HEK293T (cell line): Measurements from ENCODE around the gene CHRNE.

Experiments used
- CTCF ChIA-PET: fragments of 350-600 bp; formaldehyde crosslinking; extraction: SDS; loops from one replicate; lab custom pipeline; 2021; ENCODE audit warnings: antibody characterized with exemption, inconsistent platforms; lab: Yijun Ruan, JAX
- POLR2A ChIA-PET: fragments of 350-600 bp; formaldehyde crosslinking; extraction: SDS; loops from one replicate; lab custom pipeline; 2020; ENCODE audit warnings: antibody characterized with exemption, inconsistent platforms; lab: Yijun Ruan, JAX
- DNase-seq: peaks from one replicate; pipeline ENCODE4 v3.0.0; 2012; ENCODE audit warnings: mixed read lengths; ENCODE audit errors: extremely low spot score
- ARNT ChIP-seq: fragments of 450-650 bp; IDR thresholded peaks from 2 replicates; pipeline ENCODE4 v1.6.1; 2017; ENCODE audit warnings: mild to moderate bottlenecking
- BHLHE40 ChIP-seq: fragments of 450-650 bp; IDR thresholded peaks from 2 replicates; pipeline ENCODE4 v1.6.1; 2016; ENCODE audit warnings: mild to moderate bottlenecking, moderate library complexity, borderline replicate concordance
- CTBP1 ChIP-seq: fragments of 450-650 bp; IDR thresholded peaks from 2 replicates; pipeline ENCODE4 v1.6.1; 2016; ENCODE audit warnings: borderline replicate concordance
- ELF4 ChIP-seq: fragments of 450-650 bp; IDR thresholded peaks from 2 replicates; pipeline ENCODE4 v1.6.1; 2017; ENCODE audit warnings: antibody characterized with exemption
- FOXA1 ChIP-seq: fragments of 450-650 bp; IDR thresholded peaks from 2 replicates; pipeline ENCODE4 v1.6.1; 2016; ENCODE audit warnings: mild to moderate bottlenecking
- FOXK2 ChIP-seq: fragments of 450-650 bp; IDR thresholded peaks from 2 replicates; pipeline ENCODE4 v1.6.1; 2016; ENCODE audit warnings: mild to moderate bottlenecking
- FOXM1 ChIP-seq: fragments of 450-650 bp; IDR thresholded peaks from 2 replicates; pipeline ENCODE4 v1.6.1; 2017; ENCODE audit warnings: mild to moderate bottlenecking, borderline replicate concordance
- HDGF ChIP-seq: fragments of 450-650 bp; IDR thresholded peaks from 2 replicates; pipeline ENCODE4 v1.6.1; 2017; ENCODE audit warnings: antibody characterized with exemption, borderline replicate concordance
- L3MBTL2 ChIP-seq: fragments of 450-650 bp; conservative IDR thresholded peaks from 2 replicates; pipeline ENCODE4 v1.6.1; 2016; ENCODE audit warnings: mild to moderate bottlenecking
- LEF1 ChIP-seq: fragments of 450-650 bp; IDR thresholded peaks from 2 replicates; pipeline ENCODE4 v1.6.1; 2017; ENCODE audit warnings: mild to moderate bottlenecking, borderline replicate concordance
- NFRKB ChIP-seq: fragments of 450-650 bp; IDR thresholded peaks from 2 replicates; pipeline ENCODE4 v1.6.1; 2016; ENCODE audit warnings: mild to moderate bottlenecking, moderate library complexity
- SP1 ChIP-seq: fragments of 450-650 bp; IDR thresholded peaks from 2 replicates; pipeline ENCODE4 v1.6.1; 2017
- SUZ12 ChIP-seq: fragments of 450-650 bp; IDR thresholded peaks from 2 replicates; pipeline ENCODE4 v1.6.1; 2016; ENCODE audit warnings: mild to moderate bottlenecking
- TARDBP ChIP-seq: fragments of 450-650 bp; IDR thresholded peaks from 2 replicates; pipeline ENCODE4 v1.6.1; 2016
- ZNF384 ChIP-seq: fragments of 450-650 bp; IDR thresholded peaks from 2 replicates; pipeline ENCODE4 v1.6.1; 2016
- TF ChIP-seq, protein P1 (sequence below): fragments of 450-650 bp; IDR thresholded peaks from 2 replicates; pipeline ENCODE4 v1.6.1; 2016

CHRNE gene

DNA sequence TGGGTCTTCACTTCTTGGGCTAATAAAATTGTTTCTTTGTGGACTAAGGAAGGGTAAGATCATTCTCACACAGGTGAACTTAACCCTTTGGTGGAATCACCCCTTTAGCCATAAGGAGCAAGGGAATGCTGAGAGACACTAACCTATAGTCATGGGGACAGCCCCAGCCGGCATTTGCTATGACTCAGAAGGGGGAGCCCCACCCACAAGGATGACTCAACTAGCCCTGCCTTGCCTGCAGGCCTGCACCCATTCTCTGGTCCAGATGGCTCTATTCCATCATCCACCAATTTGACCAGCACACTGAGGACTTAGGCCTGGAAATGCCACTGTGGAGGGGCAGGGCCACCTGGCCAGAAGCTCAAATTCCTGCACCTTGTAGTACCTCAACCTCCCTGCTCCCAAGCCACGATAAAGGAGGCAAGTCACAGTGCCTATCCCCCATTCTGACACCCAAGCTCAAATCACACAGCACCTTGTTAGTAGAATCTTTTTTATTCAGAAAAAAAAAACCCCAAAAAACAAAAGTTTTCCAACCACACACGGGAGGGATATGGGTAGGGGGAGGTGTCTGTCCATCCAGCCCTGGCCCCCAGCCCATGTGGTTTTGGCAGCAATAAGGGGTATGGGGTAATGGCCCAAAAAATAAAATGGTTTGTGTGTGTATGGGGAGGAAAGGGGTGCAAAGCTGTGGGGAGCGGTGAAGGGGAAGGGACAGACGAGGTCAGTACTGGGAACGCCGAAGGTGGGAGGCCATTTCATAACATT, 42.5 kb upstream of the CHRNE start:
- ChIA-PET CTCF (interaction anchor here (1.0 to 1.5 kb wide), 2 partner anchors 42 kb away, joined by 3 read pairs; partner anchors contain the start of genes CAMTA2 and CHRNE), POLR2A (interaction anchor here (1.5 to 3.6 kb wide), 3 partner anchors 20 to 36 kb away, joined by 3 to 14 read pairs (median 7); partner anchors contain the start of gene SPAG7)
- no peak for DNase-seq
- no peak for TF ChIP-seq L3MBTL2
- TF ChIP-seq LEF1: no peak
- peak; percentile 9; the same call in 1 of the 2 replicates for TF ChIP-seq ELF4
- no peak for TF ChIP-seq CTBP1
- TF ChIP-seq HDGF: no peak

DNA sequence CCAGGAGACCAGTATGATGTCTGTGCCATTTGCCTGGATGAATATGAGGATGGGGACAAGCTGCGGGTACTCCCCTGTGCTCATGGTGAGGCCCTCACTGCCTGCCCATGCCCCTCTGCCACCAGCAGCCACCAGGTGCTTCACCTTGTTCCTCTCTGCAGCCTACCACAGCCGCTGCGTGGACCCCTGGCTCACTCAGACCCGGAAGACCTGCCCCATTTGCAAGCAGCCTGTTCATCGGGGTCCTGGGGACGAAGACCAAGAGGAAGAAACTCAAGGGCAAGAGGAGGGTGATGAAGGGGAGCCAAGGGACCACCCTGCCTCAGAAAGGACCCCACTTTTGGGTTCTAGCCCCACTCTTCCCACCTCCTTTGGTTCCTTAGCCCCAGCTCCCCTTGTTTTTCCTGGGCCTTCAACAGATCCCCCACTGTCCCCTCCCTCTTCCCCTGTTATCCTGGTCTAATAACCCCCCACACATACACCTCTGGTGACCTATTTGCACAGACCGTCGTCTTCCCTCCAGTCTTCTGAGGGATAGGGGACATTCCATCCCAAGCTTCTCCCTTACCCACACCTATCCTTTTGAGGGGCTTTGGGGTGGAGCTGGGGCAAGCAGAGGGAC, 41.8 kb upstream of the CHRNE start:
- DNase-seq: no peak
- CTCF ChIA-PET: interaction anchor here (1.0 kb wide), 1 partner anchor 43 kb away, joined by 3 read pairs; the partner anchor contains the start of gene CAMTA2
- TF ChIP-seq ZNF384 (no peak), LEF1 (no peak), FOXM1 (no peak), CTBP1 (no peak), FOXA1 (no peak), TARDBP (no peak), HDGF (no peak), ARNT (no peak), FOXK2 (no peak), SUZ12 (no peak), L3MBTL2 (no peak), SP1 (no peak)
- POLR2A ChIA-PET: interaction anchor here (1.5 to 3.6 kb wide), 2 partner anchors 21 to 23 kb away, joined by 3 to 14 read pairs; partner anchors contain the start of gene SPAG7

DNA sequence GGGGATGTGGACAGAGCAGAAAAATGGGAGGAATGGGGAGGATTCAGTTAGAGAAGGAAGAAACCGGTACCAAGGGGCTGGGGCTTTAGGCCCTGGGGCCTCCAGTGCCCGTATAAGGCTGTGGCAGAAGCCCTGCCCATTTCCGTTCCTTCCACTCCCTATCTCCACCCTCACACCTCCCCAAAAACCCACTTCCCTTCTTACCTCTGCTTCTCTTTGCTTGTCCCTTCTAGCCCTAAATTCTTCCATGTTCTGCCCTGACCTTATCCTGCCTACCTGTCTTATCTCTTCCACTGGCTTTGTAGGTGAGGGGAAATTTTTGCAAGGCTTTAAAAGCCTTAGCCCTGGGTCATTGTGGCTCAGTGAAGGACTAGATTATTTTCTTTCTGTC, 41.3 kb upstream of the CHRNE start:
- ChIA-PET CTCF (no interaction called here), POLR2A (interaction anchor here (1.5 to 3.6 kb wide), 2 partner anchors 22 to 23 kb away, joined by 3 to 14 read pairs; partner anchors contain the start of gene SPAG7)
- TF ChIP-seq NFRKB (no peak), BHLHE40 (no peak), CTBP1 (no peak), LEF1 (no peak), FOXM1 (no peak), HDGF (no peak), SP1 (no peak), L3MBTL2 (no peak), FOXK2 (no peak), TARDBP (no peak), ARNT (no peak), FOXA1 (no peak), ZNF384 (no peak)
- TF ChIP-seq, protein P1, sequence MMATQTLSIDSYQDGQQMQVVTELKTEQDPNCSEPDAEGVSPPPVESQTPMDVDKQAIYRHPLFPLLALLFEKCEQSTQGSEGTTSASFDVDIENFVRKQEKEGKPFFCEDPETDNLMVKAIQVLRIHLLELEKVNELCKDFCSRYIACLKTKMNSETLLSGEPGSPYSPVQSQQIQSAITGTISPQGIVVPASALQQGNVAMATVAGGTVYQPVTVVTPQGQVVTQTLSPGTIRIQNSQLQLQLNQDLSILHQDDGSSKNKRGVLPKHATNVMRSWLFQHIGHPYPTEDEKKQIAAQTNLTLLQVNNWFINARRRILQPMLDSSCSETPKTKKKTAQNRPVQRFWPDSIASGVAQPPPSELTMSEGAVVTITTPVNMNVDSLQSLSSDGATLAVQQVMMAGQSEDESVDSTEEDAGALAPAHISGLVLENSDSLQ: no peak
- no peak for DNase-seq

DNA sequence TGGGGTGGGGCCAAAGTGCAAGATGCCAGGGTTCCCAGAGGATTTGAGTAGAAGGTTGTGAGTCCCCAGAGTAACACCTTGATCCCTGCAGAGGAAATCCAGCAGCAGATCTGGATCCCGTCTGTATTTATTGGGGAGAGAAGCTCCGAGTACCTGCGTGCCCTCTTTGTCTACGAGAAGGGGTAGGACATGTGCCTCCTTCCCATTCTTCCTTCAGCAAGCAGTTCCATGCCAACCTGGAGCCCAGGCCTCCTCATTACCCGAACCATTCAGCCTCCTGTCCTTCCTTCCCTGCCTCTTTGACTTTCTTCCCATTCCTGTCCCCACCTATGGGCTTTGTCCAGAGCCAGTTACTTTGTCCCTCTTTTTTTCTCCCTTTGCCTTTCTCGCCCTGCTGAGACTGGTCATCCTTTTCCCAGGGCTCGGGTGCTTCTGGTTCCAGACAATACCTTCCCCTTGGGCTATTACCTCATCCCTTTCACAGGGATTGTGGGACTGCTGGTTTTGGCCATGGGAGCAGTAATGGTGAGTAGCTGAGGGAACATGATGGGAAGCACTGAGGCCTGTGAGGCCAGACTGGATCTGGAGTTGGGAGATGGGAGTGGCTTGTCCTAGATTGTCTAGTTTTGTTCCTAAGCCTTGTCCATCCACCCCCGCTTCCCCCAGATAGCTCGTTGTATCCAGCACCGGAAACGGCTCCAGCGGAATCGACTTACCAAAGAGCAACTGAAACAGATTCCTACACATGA, 40.0 kb upstream of the CHRNE start:
- no peak for DNase-seq
- CTCF ChIA-PET: no interaction called here
- POLR2A ChIA-PET: interaction anchor here (3.6 kb wide), 1 partner anchor 24 kb away, joined by 14 read pairs; the partner anchor contains the start of gene SPAG7
- TF ChIP-seq FOXK2 (no peak), ZNF384 (no peak), HDGF (no peak), NFRKB (no peak), SP1 (no peak), SUZ12 (no peak), BHLHE40 (no peak), CTBP1 (no peak), TARDBP (no peak), ELF4 (no peak), FOXA1 (no peak), L3MBTL2 (no peak), ARNT (no peak), FOXM1 (no peak), LEF1 (no peak)
- TF ChIP-seq, protein P1: no peak

DNA sequence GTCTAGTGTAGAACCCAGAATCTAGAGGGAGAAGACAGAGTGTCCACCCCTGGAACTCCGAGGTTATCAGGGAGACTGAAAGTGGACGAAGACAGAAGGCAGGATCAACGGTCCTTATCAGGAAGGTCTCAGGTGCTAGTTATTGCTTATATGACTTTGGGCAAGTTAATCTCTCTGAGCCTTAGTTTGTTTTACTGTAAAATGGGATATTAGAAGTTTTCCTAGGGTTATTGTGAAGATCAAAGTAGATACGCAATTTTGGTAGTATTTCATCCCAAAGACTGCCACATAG, 38.4 kb upstream of the CHRNE start:
- ChIA-PET POLR2A (interaction anchor here (3.1 kb wide), 1 partner anchor 26 kb away, joined by 84 read pairs; the partner anchor contains the start of gene SPAG7), CTCF (interaction anchor here (1.1 kb wide), 1 partner anchor 46 kb away, joined by 3 read pairs; the partner anchor contains the start of gene CAMTA2)
- DNase-seq: no peak
- no peak for TF ChIP-seq SP1
